MM.1S (cell line): Measurements from ENCODE around the gene ULK1.

Experiments
- EZH2phosphoT487 ChIP-seq: fragments of 300-600 bp; sonication (generic); IDR thresholded peaks from 2 replicates; pipeline ENCODE4 v1.6.1; 2018; ENCODE audit warnings: antibody characterized with exemption, low read length
- TF ChIP-seq, protein P1 (sequence below): fragments of 300-600 bp; sonication (generic); IDR thresholded peaks from 2 replicates; pipeline ENCODE4 v1.5.1; 2016; ENCODE audit warnings: antibody characterized with exemption, low read length, mixed read lengths

GRCh38 chr12:131897276-131897675 is 2.9 kb downstream of the ULK1 start:
- TF ChIP-seq, protein P1, sequence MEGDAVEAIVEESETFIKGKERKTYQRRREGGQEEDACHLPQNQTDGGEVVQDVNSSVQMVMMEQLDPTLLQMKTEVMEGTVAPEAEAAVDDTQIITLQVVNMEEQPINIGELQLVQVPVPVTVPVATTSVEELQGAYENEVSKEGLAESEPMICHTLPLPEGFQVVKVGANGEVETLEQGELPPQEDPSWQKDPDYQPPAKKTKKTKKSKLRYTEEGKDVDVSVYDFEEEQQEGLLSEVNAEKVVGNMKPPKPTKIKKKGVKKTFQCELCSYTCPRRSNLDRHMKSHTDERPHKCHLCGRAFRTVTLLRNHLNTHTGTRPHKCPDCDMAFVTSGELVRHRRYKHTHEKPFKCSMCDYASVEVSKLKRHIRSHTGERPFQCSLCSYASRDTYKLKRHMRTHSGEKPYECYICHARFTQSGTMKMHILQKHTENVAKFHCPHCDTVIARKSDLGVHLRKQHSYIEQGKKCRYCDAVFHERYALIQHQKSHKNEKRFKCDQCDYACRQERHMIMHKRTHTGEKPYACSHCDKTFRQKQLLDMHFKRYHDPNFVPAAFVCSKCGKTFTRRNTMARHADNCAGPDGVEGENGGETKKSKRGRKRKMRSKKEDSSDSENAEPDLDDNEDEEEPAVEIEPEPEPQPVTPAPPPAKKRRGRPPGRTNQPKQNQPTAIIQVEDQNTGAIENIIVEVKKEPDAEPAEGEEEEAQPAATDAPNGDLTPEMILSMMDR: no peak
- TF ChIP-seq EZH2phosphoT487: no peak
